ES-I3 (cell line): ENCODE data around the gene ZXDC.

Experiments used
- H3K36me3 ChIP-seq: 2 replicates; pipeline ENCODE4 v1.6.1; 2013; ENCODE audit warnings: mild to moderate bottlenecking, low read length, control low read depth, moderate library complexity; ENCODE audit not compliant: insufficient read depth
- H3K4me1 ChIP-seq: 2 replicates; pipeline ENCODE4 v1.6.1; 2013; ENCODE audit warnings: mild to moderate bottlenecking, control low read depth, low read length; ENCODE audit not compliant: insufficient read depth
- H3K9ac ChIP-seq: 2 replicates; pipeline ENCODE4 v1.6.1; 2013; ENCODE audit warnings: low read depth, mild to moderate bottlenecking, low read length, moderate library complexity
- H3K9me3 ChIP-seq: 2 replicates; pipeline ENCODE4 v1.6.1; 2013; ENCODE audit warnings: mild to moderate bottlenecking, low read length, moderate library complexity; ENCODE audit not compliant: control insufficient read depth, insufficient read depth

ZXDC gene

GRCh38 chr3:126422571-126423091 is 53.1 kb downstream of the ZXDC start:
- Histone ChIP-seq H3K9me3 (peaks cover 5% of the 10 kb centered on the region; the same call in 1 of the 2 replicates), H3K9ac (no peak overlapping the region), H3K36me3 (no peaks in the 10 kb centered on the region), H3K4me1 (peaks cover 18% of the 10 kb centered on the region)

GRCh38 chr3:126422121-126422520 is 53.6 kb downstream of the ZXDC start:
- Histone ChIP-seq H3K9me3 (peaks cover 4% of the 10 kb centered on the region; the same call in 1 of the 2 replicates), H3K9ac (no peak overlapping the region), H3K36me3 (no peaks in the 10 kb centered on the region), H3K4me1 (peaks cover 18% of the 10 kb centered on the region)

- Histone ChIP-seq H3K36me3 (no peaks in the 10 kb centered on the region), H3K9me3 (peaks cover 4% of the 10 kb centered on the region; the same call in 1 of the 2 replicates), H3K4me1 (peaks cover 18% of the 10 kb centered on the region), H3K9ac (no peak overlapping the region)
These were observed 54.0 kb downstream of the ZXDC start for GRCh38 chr3:126421573-126422119.

DNA sequence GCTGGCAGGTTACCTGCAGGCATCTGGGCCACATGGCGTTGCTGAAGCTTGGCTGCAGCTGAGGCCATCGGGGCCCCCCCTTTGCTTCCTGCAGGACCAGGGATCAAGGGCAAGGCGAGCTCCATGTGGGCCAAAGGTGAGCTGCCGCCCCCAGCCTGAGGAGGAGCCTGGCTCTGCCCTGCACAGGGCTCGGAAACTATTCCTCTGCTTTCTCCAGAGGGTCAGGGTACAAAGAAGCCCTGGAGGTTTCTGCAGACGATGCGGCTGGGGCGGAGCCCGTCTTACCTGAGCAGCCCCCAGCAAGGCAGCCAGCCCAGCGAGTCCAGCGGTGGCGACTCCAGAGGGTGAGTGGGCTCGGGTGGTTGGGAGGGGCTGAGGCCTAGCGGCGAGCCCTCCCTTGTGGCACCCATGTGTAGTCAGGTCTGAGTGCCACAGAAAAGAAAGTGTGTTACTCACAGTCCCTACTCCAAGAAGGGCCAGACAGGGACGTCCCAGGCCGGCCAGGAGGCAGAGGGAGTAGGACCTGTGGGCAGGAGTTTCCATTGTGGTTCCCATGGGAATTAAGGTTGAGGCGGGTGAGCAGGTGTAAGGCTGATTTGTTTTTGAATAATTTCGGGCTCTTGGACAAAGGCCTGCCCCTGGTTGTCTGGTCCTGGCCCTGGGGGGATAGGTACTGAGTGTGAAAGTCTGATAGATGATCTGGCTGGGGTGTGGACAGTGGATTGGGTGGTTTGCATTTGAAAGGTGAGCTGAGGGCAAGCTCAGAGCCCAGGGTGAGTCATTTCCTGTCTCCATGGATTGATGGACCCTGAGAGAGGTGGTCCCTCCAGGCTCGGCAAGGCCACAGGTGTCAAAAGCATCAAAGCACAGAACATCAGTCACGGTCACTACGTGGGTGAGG is 55.6 kb downstream of the ZXDC start:
- H3K36me3 ChIP-seq: no peaks in the 10 kb centered on the region
- H3K4me1 ChIP-seq: peaks cover 18% of the 10 kb centered on the region
- no peaks in the 10 kb centered on the region for H3K9me3 ChIP-seq
- H3K9ac ChIP-seq: no peak overlapping the region

- Histone ChIP-seq H3K4me1 (peaks cover 18% of the 10 kb centered on the region), H3K9ac (no peak overlapping the region), H3K9me3 (no peaks in the 10 kb centered on the region), H3K36me3 (no peaks in the 10 kb centered on the region)
These were observed 56.5 kb downstream of the ZXDC start for GRCh38 chr3:126419151-126419703.

DNA sequence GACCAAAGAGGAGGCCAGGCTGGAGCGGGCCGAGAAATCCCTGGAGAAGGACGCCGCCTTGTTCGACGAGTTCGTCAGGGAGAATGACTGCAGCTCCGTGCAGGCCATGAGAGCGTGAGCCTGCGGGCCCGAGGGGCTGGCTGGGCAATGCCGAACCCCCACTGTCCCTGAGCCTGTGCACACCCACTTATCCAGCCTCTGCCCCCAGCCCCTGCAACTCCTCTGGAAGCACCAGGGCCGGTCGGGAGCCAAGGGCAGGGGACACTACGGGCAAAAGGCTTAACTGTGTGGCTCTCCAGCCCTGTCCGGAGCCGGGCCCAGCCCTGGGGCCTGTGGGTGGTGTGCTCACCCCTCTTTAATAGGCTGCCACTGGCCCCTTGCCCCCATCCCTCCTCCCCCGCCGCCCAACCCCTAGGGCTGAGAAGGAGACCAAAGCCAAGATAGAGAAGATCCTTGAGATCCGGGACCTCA is 57.0 kb downstream of the ZXDC start:
- Histone ChIP-seq H3K9ac (no peak overlapping the region), H3K9me3 (no peaks in the 10 kb centered on the region), H3K36me3 (no peaks in the 10 kb centered on the region), H3K4me1 (peaks cover 18% of the 10 kb centered on the region)

- no peaks in the 10 kb centered on the region for H3K36me3 ChIP-seq
- no peak overlapping the region for H3K9ac ChIP-seq
- H3K9me3 ChIP-seq: no peaks in the 10 kb centered on the region
- H3K4me1 ChIP-seq: peaks cover 18% of the 10 kb centered on the region
These were observed 57.6 kb downstream of the ZXDC start for GRCh38 chr3:126417981-126418530.

DNA sequence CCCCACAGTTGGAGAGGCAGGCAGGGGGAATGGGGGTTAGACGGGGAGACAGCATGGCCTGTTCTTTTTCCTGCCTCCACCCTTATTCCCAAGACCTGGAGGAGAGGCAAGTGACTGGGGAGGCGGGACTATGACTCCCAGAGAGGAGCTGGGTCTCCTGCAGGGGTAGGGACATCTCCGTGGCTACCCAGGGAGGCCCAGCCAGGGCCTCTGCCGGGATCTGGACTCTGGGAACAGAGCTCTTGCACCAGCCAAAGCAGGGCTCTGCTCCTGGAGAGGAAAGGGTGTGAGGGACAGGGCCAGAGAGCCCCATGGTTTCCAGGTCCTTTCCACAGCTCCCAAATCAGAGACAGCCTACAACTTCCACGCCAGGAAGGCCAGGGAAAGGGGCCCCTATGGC is 58.2 kb downstream of the ZXDC start:
- no peaks in the 10 kb centered on the region for H3K36me3 ChIP-seq

DNA sequence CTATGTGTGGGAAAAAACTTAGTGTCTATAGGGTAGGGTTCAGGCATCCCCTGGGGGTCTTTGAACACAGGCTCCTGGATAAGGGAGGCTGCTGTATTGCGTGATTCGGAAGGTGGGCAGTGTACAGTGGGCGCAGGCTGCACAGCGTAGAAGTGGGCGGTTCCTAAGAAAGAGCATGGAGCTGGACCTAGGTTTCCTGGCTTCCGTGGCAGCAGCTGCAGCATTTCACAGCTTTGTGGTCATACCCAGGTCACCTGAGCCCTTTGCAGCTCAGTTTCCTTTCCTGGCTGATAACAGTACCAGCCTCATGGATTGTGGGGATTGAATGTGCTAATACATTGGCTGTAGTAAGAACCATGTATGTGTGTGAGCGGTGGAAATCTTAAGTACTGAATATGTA is 58.7 kb downstream of the ZXDC start:
- Histone ChIP-seq H3K4me1 (peaks cover 18% of the 10 kb centered on the region), H3K36me3 (no peaks in the 10 kb centered on the region), H3K9ac (no peak overlapping the region), H3K9me3 (no peaks in the 10 kb centered on the region)

More for the DNA sequence above, 58.2 kb downstream of the ZXDC start:
- no peak overlapping the region for H3K9ac ChIP-seq
- no peaks in the 10 kb centered on the region for H3K9me3 ChIP-seq
- peaks cover 18% of the 10 kb centered on the region for H3K4me1 ChIP-seq

GRCh38 chr3:126415661-126416591 is 59.8 kb downstream of the ZXDC start:
- no peaks in the 10 kb centered on the region for H3K36me3 ChIP-seq
- H3K9me3 ChIP-seq: no peaks in the 10 kb centered on the region
- H3K4me1 ChIP-seq: peaks cover 18% of the 10 kb centered on the region
- H3K9ac ChIP-seq: no peak overlapping the region

DNA sequence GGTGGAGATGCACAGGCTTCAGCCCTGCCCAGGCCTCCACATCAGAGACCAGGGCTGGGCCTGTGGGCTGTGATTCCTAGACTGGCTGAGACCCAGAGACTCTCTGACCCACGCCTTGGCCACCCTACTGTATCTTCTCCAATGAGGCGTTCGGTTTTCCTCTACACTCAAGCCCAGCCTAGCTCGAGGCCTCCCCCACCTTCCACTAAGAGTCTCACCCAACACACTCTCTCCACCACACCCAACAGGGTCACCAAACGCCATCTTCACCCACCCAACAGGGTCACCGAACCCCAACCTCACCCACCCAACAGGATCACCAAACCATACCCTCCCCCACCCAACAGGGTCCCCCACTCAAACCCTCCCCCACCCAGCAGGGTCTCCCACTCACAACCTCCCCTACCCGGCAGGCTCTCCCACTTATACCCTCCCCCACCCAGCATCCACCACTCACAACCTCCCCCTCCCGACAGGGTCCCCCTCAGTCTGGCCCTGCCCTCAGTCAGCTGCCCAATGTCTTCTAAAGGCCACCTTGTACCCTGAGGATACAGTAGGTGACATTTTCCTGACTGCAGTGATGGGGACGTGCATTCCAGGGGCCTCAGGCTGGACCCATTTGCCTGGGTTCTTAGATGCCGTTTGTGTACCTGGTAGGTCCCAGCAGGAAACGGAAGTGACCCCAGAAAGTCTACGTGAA is 60.6 kb downstream of the ZXDC start:
- Histone ChIP-seq H3K9ac (no peak overlapping the region), H3K36me3 (no peaks in the 10 kb centered on the region), H3K4me1 (peaks cover 11% of the 10 kb centered on the region), H3K9me3 (no peaks in the 10 kb centered on the region)

- Histone ChIP-seq H3K9me3 (no peaks in the 10 kb centered on the region), H3K4me1 (peaks cover 4% of the 10 kb centered on the region), H3K9ac (no peak overlapping the region), H3K36me3 (no peaks in the 10 kb centered on the region)
These were observed 61.3 kb downstream of the ZXDC start for GRCh38 chr3:126414406-126414805.

DNA sequence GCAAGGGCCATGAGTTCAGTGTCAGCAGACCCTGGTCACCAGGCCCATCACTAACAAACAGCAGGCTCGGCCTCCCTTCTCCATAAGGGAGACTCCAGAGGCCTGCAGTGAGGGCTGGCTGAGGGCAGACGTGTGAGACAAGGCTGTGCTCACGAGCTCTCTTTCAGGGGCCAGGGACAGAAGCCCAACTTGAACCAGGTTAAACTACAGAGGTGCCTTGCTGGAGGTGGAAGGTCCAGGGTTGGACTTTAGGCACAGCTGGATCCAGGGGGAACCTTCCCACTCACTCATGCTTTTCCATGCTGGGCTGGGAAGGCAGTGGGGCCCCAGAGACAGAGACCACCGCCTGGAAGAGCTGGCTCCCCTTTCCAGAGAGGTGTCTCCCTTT is 62.0 kb downstream of the ZXDC start:
- H3K4me1 ChIP-seq: no peaks in the 10 kb centered on the region
- H3K9ac ChIP-seq: no peak overlapping the region
- no peaks in the 10 kb centered on the region for H3K9me3 ChIP-seq
- H3K36me3 ChIP-seq: no peaks in the 10 kb centered on the region
